HepG2 (cell line): ENCODE measurements around the gene USP32. TPM values are rescaled to one million over a fixed set of nuclear protein-coding genes. Genes with fewer than 3 reads are reported as not detected.

Experiments used
- CREBL2 ChIP-seq: sonication (generic); formaldehyde crosslinking; IDR thresholded peaks from 2 replicates; pipeline ENCODE4 v1.8.1; 2023; ENCODE audit warnings: missing genetic modification reagents, mild to moderate bottlenecking, borderline replicate concordance
- DMAP1 ChIP-seq: IDR thresholded peaks from 2 replicates; pipeline ENCODE4 v1.6.1; 2016
- ERF ChIP-seq: IDR thresholded peaks from 2 replicates; pipeline ENCODE4 v1.6.1; 2018; ENCODE audit warnings: missing biosample characterization, missing genetic modification reagents
- MLX ChIP-seq: IDR thresholded peaks from 2 replicates; pipeline ENCODE4 v1.6.1; 2016
- MYNN ChIP-seq: sonication (generic); formaldehyde crosslinking; IDR thresholded peaks from 2 replicates; pipeline ENCODE4 v1.4.0; 2020; ENCODE audit warnings: mild to moderate bottlenecking, low read depth, missing genetic modification reagents
- MYPOP ChIP-seq: sonication (generic); formaldehyde crosslinking; IDR thresholded peaks from 2 replicates; pipeline ENCODE4 v1.8.1; 2023; ENCODE audit warnings: mild to moderate bottlenecking, moderate library complexity, missing genetic modification reagents
- PHF5A ChIP-seq: IDR thresholded peaks from one replicate; pipeline ENCODE4 v1.6.1; 2018; ENCODE audit warnings: low read depth, missing genetic modification reagents; ENCODE audit not compliant: unreplicated experiment
- SAP130 ChIP-seq: IDR thresholded peaks from 2 replicates; pipeline ENCODE4 v1.6.1; 2016; ENCODE audit warnings: low read depth
- ZC3H13 ChIP-seq: sonication (generic); formaldehyde crosslinking; IDR thresholded peaks from 2 replicates; pipeline ENCODE4 v1.8.1; 2023; ENCODE audit warnings: mild to moderate bottlenecking, missing genetic modification reagents, moderate library complexity
- ZFP41 ChIP-seq: sonication (generic); formaldehyde crosslinking; IDR thresholded peaks from 2 replicates; pipeline ENCODE4 v1.4.0; 2020; ENCODE audit warnings: mild to moderate bottlenecking, missing genetic modification reagents, borderline replicate concordance
- ZNF275 ChIP-seq: sonication (generic); formaldehyde crosslinking; IDR thresholded peaks from 2 replicates; pipeline ENCODE4 v1.8.0; 2022; ENCODE audit warnings: missing genetic modification reagents, mild to moderate bottlenecking, inconsistent platforms, borderline replicate concordance
- ZNF784 ChIP-seq: sonication (generic); formaldehyde crosslinking; IDR thresholded peaks from 2 replicates; pipeline ENCODE4 v1.5.1; 2020; ENCODE audit warnings: missing genetic modification reagents, mild to moderate bottlenecking, borderline replicate concordance
- polyA plus RNA-seq, 8 experiments: library from polyadenylated mRNA; depleted of rRNA in 3 of 8; stranded (reverse) in 7 of 8; unstranded in 1 of 8; fragments of >200 nt; fragmentation: Illumina TruSeq in 4 of 8; extraction: Trizol in 4 of 8; gene quantifications; 2 replicates each; pipeline versions ENCODE4 v1.2.1 to v1.2.3, GENCODE V29; 2011 to 2016; ENCODE audit warnings: low read depth in 4 of 8, missing spikeins in 1 of 8, mixed read lengths in 1 of 8; ENCODE audit not compliant: insufficient read depth in 1 of 8
- total RNA-seq, 5 experiments: library from RNA; depleted of rRNA; stranded (reverse); fragments of >200 nt; fragmentation: Illumina TruSeq; extraction: Trizol; gene quantifications; 2 replicates each; pipeline ENCODE4 v1.2.3, GENCODE V29; 2016; ENCODE audit warnings: low read depth in 1 of 5
- TF ChIP-seq, protein P1 (sequence below): sonication (generic); formaldehyde crosslinking; IDR thresholded peaks from 2 replicates; pipeline ENCODE4 v1.5.1; 2020; ENCODE audit warnings: missing genetic modification reagents, mild to moderate bottlenecking, borderline replicate concordance
- TF ChIP-seq, protein P2 (sequence below): sonication (generic); formaldehyde crosslinking; IDR thresholded peaks from 2 replicates; pipeline ENCODE4 v1.9.0; 2021; ENCODE audit warnings: missing genetic modification reagents, mild to moderate bottlenecking, borderline replicate concordance
- TF ChIP-seq, protein P3 (sequence below): sonication (generic); formaldehyde crosslinking; IDR thresholded peaks from 2 replicates; pipeline ENCODE4 v1.4.0; 2020; ENCODE audit warnings: missing genetic modification reagents, borderline replicate concordance

USP32 gene
- total and polyA plus RNA-seq, 2 of the 13 experiments (the other 11 are each of a cell fraction or from before 2014, with no cell fraction given) = 24.9 to 39.9 TPM

DNA sequence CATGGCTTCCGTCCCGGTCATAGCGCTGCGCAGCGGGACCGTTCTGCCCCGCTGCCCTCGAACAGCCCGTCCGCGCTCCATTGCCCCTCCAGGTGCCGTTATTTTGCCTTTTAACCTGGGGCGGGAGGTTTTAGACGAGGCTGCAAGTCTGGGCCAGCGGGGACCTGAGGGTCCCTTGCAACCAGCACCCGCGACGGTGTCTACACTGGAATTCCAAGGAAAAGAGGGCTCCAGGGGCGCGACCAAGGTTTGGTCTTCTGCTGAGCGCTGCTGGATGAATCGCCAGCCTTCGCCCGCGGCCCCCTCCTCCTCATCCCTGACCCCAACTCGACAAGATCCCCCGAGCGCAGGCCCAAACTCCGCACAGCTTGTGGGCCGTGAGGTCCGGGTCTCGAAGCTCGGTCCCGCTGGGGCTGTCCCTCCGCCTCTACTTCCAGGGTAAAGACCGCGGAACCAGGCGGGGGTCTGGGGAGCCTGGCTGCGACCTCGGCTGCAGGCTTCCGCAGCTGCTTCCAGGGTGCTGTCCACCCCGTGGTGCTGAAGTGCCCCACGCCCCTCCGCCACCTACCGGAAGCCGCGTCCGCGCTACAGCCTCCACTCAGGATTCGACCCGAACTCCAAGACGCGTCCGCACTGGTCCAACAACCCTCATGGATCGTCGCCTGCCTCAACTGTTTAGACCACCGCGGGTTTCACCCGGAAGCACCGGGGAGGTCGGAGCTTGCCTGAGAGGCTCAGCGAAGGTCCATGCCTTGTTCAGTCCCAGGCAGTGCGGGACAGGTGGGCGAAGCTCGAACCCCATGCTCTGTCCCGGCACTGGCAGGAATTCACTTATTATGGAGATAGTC lies 252.3 kb downstream of the USP32 start (continued):
- peak; percentile 100 for TF ChIP-seq ERF (CRISPR knock-in tag)
- peak; percentile 99 for TF ChIP-seq SAP130 (CRISPR knock-in tag)
- TF ChIP-seq MYNN (CRISPR knock-in tag) = peak; percentile 98
- TF ChIP-seq, protein P1, sequence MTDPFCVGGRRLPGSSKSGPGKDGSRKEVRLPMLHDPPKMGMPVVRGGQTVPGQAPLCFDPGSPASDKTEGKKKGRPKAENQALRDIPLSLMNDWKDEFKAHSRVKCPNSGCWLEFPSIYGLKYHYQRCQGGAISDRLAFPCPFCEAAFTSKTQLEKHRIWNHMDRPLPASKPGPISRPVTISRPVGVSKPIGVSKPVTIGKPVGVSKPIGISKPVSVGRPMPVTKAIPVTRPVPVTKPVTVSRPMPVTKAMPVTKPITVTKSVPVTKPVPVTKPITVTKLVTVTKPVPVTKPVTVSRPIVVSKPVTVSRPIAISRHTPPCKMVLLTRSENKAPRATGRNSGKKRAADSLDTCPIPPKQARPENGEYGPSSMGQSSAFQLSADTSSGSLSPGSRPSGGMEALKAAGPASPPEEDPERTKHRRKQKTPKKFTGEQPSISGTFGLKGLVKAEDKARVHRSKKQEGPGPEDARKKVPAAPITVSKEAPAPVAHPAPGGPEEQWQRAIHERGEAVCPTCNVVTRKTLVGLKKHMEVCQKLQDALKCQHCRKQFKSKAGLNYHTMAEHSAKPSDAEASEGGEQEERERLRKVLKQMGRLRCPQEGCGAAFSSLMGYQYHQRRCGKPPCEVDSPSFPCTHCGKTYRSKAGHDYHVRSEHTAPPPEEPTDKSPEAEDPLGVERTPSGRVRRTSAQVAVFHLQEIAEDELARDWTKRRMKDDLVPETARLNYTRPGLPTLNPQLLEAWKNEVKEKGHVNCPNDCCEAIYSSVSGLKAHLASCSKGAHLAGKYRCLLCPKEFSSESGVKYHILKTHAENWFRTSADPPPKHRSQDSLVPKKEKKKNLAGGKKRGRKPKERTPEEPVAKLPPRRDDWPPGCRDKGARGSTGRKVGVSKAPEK (CRISPR knock-in tag) = 0 out of 2 replicates have a peak, but pooled peaks have one; percentile 75
- peak; percentile 73; the same call in 1 of the 2 replicates for TF ChIP-seq ZC3H13 (CRISPR knock-in tag)
- TF ChIP-seq ZNF784 = peak; percentile 95; the same call in 1 of the 2 replicates
- peak; percentile 76; the same call in 1 of the 2 replicates for TF ChIP-seq MLX (CRISPR knock-in tag)
- peak; percentile 97 for TF ChIP-seq ZFP41
- TF ChIP-seq, protein P2, sequence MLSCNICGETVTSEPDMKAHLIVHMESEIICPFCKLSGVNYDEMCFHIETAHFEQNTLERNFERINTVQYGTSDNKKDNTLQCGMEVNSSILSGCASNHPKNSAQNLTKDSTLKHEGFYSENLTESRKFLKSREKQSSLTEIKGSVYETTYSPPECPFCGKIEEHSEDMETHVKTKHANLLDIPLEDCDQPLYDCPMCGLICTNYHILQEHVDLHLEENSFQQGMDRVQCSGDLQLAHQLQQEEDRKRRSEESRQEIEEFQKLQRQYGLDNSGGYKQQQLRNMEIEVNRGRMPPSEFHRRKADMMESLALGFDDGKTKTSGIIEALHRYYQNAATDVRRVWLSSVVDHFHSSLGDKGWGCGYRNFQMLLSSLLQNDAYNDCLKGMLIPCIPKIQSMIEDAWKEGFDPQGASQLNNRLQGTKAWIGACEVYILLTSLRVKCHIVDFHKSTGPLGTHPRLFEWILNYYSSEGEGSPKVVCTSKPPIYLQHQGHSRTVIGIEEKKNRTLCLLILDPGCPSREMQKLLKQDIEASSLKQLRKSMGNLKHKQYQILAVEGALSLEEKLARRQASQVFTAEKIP (CRISPR knock-in tag) = no peak
- TF ChIP-seq DMAP1 (CRISPR knock-in tag) = peak; percentile 76
- TF ChIP-seq PHF5A (CRISPR knock-in tag) = peak; percentile 45
- peak; percentile 94 for TF ChIP-seq ZNF275
- TF ChIP-seq, protein P3, sequence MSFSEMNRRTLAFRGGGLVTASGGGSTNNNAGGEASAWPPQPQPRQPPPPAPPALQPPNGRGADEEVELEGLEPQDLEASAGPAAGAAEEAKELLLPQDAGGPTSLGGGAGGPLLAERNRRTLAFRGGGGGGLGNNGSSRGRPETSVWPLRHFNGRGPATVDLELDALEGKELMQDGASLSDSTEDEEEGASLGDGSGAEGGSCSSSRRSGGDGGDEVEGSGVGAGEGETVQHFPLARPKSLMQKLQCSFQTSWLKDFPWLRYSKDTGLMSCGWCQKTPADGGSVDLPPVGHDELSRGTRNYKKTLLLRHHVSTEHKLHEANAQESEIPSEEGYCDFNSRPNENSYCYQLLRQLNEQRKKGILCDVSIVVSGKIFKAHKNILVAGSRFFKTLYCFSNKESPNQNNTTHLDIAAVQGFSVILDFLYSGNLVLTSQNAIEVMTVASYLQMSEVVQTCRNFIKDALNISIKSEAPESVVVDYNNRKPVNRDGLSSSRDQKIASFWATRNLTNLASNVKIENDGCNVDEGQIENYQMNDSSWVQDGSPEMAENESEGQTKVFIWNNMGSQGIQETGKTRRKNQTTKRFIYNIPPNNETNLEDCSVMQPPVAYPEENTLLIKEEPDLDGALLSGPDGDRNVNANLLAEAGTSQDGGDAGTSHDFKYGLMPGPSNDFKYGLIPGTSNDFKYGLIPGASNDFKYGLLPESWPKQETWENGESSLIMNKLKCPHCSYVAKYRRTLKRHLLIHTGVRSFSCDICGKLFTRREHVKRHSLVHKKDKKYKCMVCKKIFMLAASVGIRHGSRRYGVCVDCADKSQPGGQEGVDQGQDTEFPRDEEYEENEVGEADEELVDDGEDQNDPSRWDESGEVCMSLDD (CRISPR knock-in tag) = peak; percentile 91
- 0 out of 2 replicates have a peak, but pooled peaks have one; percentile 50 for TF ChIP-seq MYPOP (CRISPR knock-in tag)
- peak; percentile 78; the same call in 1 of the 2 replicates for TF ChIP-seq CREBL2 (CRISPR knock-in tag)
